ENCODE results near the gene MTUS2. TPM values are rescaled to one million over a fixed set of nuclear protein-coding genes. Genes with fewer than 3 reads are reported as not detected.

The MTUS2 gene
- total RNA-seq, 1 experiment from 2014 or later: 0.11 TPM

DNA sequence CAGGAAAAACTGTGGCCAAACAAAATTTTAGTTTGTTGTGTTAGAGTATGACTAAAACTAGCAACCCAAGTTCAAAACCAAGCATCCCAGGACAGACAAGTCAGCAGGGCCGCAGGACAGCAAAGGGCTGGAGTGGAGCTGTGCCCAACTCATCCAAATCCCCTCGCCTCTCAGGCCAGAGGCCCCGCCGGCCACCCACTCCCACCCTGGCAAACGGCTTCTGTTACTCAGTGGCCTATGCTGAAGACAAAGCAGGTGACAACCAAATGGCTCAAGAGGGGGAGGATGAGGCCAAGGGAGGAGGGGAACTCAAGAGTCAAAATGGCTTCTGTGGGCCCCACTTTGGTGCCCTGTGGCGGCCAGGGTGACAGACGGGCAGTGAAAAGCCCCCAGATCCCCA lies 705.6 kb downstream of the MTUS2 start:
- BruUV-seq (replicated peaks): no TSS peak
- intact Hi-C loops (cut with micrococcal nuclease; ENCODE audit: unreplicated experiment): no loop called here
- Histone ChIP-seq H3K4me3 (ENCODE audit: low read depth, low read length, poor library complexity, severe bottlenecking) (no peak overlapping the region), H3K27me3 (replicated peaks; ENCODE audit: insufficient read depth, low read depth, low read length, poor library complexity) (no peaks in the 10 kb centered on the region), H3K9me3 (ENCODE audit: low read depth, low read length, poor library complexity, severe bottlenecking) (no peaks in the 10 kb centered on the region), H3K4me1 (ENCODE audit: insufficient read depth, low read length, poor library complexity, severe bottlenecking) (peaks cover 1% of the 10 kb centered on the region), H3K36me3 (ENCODE audit: insufficient read depth, low read length, poor library complexity, severe bottlenecking) (peaks cover 57% of the 10 kb centered on the region), H3K27ac (ENCODE audit: low read depth, low read length, poor library complexity, severe bottlenecking) (no peak overlapping the region)
- no peak for DNase-seq (ENCODE audit: low spot score)
- ChIA-PET POLR2A (ENCODE audit: low non-redundant PET) (no interaction called here), CTCF (no interaction called here)
- TF ChIP-seq EZH2 (IDR thresholded peaks at IDR 0.05; ENCODE audit: borderline replicate concordance, low read depth, low read length, poor library complexity, severe bottlenecking): no peak
- TF ChIP-seq, protein P1, sequence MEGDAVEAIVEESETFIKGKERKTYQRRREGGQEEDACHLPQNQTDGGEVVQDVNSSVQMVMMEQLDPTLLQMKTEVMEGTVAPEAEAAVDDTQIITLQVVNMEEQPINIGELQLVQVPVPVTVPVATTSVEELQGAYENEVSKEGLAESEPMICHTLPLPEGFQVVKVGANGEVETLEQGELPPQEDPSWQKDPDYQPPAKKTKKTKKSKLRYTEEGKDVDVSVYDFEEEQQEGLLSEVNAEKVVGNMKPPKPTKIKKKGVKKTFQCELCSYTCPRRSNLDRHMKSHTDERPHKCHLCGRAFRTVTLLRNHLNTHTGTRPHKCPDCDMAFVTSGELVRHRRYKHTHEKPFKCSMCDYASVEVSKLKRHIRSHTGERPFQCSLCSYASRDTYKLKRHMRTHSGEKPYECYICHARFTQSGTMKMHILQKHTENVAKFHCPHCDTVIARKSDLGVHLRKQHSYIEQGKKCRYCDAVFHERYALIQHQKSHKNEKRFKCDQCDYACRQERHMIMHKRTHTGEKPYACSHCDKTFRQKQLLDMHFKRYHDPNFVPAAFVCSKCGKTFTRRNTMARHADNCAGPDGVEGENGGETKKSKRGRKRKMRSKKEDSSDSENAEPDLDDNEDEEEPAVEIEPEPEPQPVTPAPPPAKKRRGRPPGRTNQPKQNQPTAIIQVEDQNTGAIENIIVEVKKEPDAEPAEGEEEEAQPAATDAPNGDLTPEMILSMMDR (conservative IDR thresholded peaks at IDR 0.05; ENCODE audit: low read depth, low read length): no peak

DNA sequence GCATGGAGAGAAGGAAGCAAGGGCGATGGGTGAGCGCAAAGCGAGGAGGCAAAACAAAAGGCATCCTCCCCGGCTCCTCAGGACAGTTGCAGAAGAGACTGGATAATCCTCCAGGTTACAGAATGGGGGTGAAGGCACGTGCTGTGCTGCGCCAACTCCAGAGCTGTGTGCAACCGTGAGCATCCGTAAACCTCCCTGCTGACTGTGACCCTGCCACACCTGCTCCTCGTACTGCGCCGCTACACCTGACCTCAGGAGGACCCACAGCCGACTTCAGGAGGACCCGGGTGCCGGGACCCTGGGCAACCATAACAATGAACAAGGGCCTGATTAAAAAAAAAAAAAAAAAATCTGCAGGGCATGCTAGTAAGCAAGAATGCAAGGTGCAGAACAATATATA lies 706.6 kb downstream of the MTUS2 start:
- H3K27ac ChIP-seq (ENCODE audit: low read depth, low read length, poor library complexity, severe bottlenecking): no peak overlapping the region
- no peaks in the 10 kb centered on the region for H3K4me1 ChIP-seq (ENCODE audit: insufficient read depth, low read length, poor library complexity, severe bottlenecking)
- ChIA-PET CTCF (interaction anchor here (0.7 kb wide), 1 partner anchor 84 kb away, joined by 3 read pairs; no protein-coding TSS in a partner anchor), POLR2A (ENCODE audit: low non-redundant PET) (no interaction called here)
- H3K9me3 ChIP-seq (ENCODE audit: low read depth, low read length, poor library complexity, severe bottlenecking): no peaks in the 10 kb centered on the region
- H3K36me3 ChIP-seq (ENCODE audit: insufficient read depth, low read length, poor library complexity, severe bottlenecking): peaks cover 55% of the 10 kb centered on the region
- BruUV-seq (replicated peaks): no TSS peak
- no peak for TF ChIP-seq EZH2 (IDR thresholded peaks at IDR 0.05; ENCODE audit: borderline replicate concordance, low read depth, low read length, poor library complexity, severe bottlenecking)
- TF ChIP-seq, protein P1 (conservative IDR thresholded peaks at IDR 0.05; ENCODE audit: low read depth, low read length): no peak
- intact Hi-C loops (cut with micrococcal nuclease; ENCODE audit: unreplicated experiment): no loop called here
- H3K4me3 ChIP-seq (ENCODE audit: low read depth, low read length, poor library complexity, severe bottlenecking): no peak overlapping the region
- no peaks in the 10 kb centered on the region for H3K27me3 ChIP-seq (replicated peaks; ENCODE audit: insufficient read depth, low read depth, low read length, poor library complexity)
- no peak for DNase-seq (ENCODE audit: low spot score)

DNA sequence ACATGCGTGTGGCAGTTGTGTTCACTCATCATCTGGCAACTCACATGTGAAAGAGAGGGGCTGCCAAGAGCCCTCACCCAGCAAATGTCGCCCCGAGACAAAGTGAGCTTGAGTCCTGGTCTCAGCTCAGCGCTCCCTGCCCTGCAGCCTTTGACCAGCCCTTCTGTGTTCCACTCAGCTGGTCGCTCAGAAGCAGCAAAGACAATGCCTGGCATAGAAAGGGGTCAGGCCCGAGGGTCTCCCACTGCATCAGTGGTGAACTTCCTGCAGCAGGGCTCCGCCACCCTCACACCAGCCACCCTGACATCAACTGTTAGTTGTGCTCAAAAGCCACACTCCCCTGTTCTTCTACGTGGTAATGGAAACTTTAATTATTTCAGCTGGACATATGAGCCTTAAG lies 707.4 kb downstream of the MTUS2 start:
- Histone ChIP-seq H3K36me3 (ENCODE audit: insufficient read depth, low read length, poor library complexity, severe bottlenecking) (peaks cover 55% of the 10 kb centered on the region), H3K4me3 (ENCODE audit: low read depth, low read length, poor library complexity, severe bottlenecking) (no peak overlapping the region), H3K27ac (ENCODE audit: low read depth, low read length, poor library complexity, severe bottlenecking) (no peak overlapping the region), H3K9me3 (ENCODE audit: low read depth, low read length, poor library complexity, severe bottlenecking) (no peaks in the 10 kb centered on the region), H3K27me3 (replicated peaks; ENCODE audit: insufficient read depth, low read depth, low read length, poor library complexity) (no peaks in the 10 kb centered on the region), H3K4me1 (ENCODE audit: insufficient read depth, low read length, poor library complexity, severe bottlenecking) (no peaks in the 10 kb centered on the region)
- ChIA-PET POLR2A (ENCODE audit: low non-redundant PET) (no interaction called here), CTCF (interaction anchor here (0.7 kb wide), 1 partner anchor 85 kb away, joined by 3 read pairs; no protein-coding TSS in a partner anchor)
- BruUV-seq (replicated peaks): no TSS peak
- TF ChIP-seq, protein P1 (conservative IDR thresholded peaks at IDR 0.05; ENCODE audit: low read depth, low read length): no peak
- no peak for TF ChIP-seq EZH2 (IDR thresholded peaks at IDR 0.05; ENCODE audit: borderline replicate concordance, low read depth, low read length, poor library complexity, severe bottlenecking)
- intact Hi-C loops (cut with micrococcal nuclease; ENCODE audit: unreplicated experiment): no loop called here
- DNase-seq (ENCODE audit: low spot score): no peak
